Measurements from ENCODE around the gene CCDC57.
A peak's percentile ranks its signal among the peaks of the same experiment; 100 is the strongest.

The CCDC57 gene

GRCh38 chr17:82246365-82247181 is 33.9 kb upstream of the CCDC57 start:
- no peak for DNase-seq

GRCh38 chr17:82246040-82246364 is 33.4 kb upstream of the CCDC57 start:
- no peak for DNase-seq

- no peak for DNase-seq
These were observed 32.7 kb upstream of the CCDC57 start for GRCh38 chr17:82245134-82246039.

- no peak for DNase-seq
These were observed 31.9 kb upstream of the CCDC57 start for GRCh38 chr17:82244413-82245133.

GRCh38 chr17:82243648-82244412 is 31.2 kb upstream of the CCDC57 start:
- DNase-seq = no peak

GRCh38 chr17:82242977-82243647 is 30.5 kb upstream of the CCDC57 start:
- peak; percentile 78 for DNase-seq

- no peak for DNase-seq
These were observed 30.0 kb upstream of the CCDC57 start for GRCh38 chr17:82242698-82242976.

GRCh38 chr17:82241926-82242697 is 29.5 kb upstream of the CCDC57 start:
- no peak for DNase-seq

- no peak for DNase-seq
These were observed 28.7 kb upstream of the CCDC57 start for GRCh38 chr17:82241183-82241925.

GRCh38 chr17:82240506-82241182 is 28.0 kb upstream of the CCDC57 start:
- DNase-seq = no peak

- no peak for DNase-seq
These were observed 27.4 kb upstream of the CCDC57 start for GRCh38 chr17:82239926-82240505.

GRCh38 chr17:82239401-82239925 is 26.8 kb upstream of the CCDC57 start:
- no peak for DNase-seq

- peak; percentile 62 for DNase-seq
These were observed 26.0 kb upstream of the CCDC57 start for GRCh38 chr17:82238472-82239201.

GRCh38 chr17:82237746-82238471 is 25.3 kb upstream of the CCDC57 start:
- no peak for DNase-seq

GRCh38 chr17:82237083-82237745 is 24.6 kb upstream of the CCDC57 start:
- DNase-seq = no peak

- no peak for DNase-seq
These were observed 23.7 kb upstream of the CCDC57 start for GRCh38 chr17:82236142-82236971.

- DNase-seq = no peak
These were observed 23.1 kb upstream of the CCDC57 start for GRCh38 chr17:82235775-82236141.

Measured in fibroblast of skin of right quadriceps (primary cell).